GM19099 (cell line): ENCODE results near the gene BCAP31.

Experiments used
- POLR2A ChIP-seq: IDR thresholded peaks from 3 replicates; pipeline ENCODE4 v1.6.1; 2011; ENCODE audit warnings: low read depth; ENCODE audit not compliant: insufficient read length; ENCODE audit errors: extremely low read depth

Gene BCAP31

DNA sequence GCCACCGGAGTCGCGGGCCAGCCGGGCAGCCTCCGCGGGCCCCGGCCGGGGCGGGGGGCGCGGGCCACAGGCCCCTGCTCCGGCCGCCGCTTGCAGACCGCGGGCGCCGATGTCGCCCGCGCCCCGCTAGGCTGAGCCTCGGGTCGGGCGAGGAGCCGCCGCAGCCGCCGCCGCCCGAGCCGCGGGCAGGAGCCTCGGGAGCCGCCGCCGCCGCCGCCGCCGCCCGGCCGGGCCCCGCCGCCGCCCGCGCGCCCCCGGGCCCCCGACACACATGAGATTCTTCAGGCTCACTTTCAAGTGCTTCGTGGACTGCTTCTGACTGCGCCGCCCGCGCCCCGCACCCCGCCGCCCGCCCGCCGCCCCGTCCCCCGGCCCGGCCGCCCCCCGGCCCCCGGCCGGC is 36.1 kb downstream of the BCAP31 start:
- no peak for TF ChIP-seq POLR2A

DNA sequence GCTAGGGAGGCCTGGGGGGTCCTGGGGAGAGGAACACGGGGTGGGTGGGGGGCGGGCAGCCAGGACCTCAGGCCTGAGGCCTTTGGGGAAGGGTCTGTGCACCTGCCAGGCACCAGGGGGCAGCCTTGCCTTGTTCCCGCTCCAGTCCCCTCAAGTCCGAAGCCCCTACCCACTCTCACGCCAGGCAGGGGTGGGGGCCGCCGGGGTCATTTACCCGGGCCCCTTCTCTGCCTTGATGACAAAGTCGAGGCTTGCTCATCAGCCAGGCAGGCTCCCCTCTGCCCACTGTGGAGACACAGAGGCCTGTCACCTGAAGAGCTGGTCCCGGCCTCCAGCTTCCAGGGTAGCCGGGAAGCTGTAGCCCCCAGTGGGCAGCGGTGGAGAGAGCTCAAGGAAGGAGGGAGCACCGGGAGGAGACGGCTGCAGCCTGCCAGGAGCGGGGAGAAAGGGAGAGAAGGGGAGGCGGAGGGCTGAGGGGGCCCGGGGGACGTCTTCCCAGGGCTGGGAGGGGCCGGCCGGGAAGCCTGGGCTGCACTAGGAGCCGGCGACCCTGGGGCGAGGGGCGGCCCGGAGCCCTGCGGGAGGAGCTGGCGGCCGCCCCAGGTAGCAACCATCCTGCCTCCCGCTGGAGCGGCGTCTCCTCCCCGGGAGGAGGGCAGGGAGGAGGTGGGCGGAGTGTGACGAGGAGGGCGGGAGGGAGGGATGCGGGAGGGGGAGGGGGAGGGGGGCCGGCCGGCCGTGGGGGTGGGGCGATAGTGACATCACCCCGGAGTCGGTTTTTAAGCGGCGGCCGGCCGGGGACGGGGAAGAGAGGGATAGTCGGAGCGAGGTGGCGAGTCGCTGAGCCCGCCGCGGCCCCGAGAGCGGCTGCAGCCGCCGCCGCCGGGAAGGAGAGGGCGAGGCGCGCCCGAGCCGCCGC is 36.8 kb downstream of the BCAP31 start, which contains the start of gene SLC6A8:
Gene SLC6A8 (plus strand): TSS at position 806 of the 919 bp plus-strand sequence. CDS start 649 bp downstream, outside the sequence.
- no peak for TF ChIP-seq POLR2A

DNA sequence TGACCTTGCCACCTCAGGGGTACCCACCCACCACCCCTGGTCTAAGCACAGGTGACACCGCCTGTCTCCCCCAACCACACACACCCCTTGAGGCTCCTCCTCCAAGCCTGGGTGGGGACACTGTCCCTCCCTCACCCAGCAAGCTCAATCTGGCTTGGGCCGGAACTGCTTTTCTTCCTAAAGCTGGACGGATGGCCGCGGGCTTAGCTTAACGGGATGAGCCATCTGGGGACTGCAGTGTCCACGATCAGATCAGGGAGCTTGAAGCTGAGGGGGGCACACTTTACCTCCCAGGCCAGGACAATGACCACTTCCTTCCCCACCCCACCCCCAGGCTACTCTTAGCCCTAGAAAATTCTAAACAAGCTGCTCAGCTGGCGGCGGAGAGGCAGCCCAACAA is 37.5 kb downstream of the BCAP31 start:
- TF ChIP-seq POLR2A: no peak

DNA sequence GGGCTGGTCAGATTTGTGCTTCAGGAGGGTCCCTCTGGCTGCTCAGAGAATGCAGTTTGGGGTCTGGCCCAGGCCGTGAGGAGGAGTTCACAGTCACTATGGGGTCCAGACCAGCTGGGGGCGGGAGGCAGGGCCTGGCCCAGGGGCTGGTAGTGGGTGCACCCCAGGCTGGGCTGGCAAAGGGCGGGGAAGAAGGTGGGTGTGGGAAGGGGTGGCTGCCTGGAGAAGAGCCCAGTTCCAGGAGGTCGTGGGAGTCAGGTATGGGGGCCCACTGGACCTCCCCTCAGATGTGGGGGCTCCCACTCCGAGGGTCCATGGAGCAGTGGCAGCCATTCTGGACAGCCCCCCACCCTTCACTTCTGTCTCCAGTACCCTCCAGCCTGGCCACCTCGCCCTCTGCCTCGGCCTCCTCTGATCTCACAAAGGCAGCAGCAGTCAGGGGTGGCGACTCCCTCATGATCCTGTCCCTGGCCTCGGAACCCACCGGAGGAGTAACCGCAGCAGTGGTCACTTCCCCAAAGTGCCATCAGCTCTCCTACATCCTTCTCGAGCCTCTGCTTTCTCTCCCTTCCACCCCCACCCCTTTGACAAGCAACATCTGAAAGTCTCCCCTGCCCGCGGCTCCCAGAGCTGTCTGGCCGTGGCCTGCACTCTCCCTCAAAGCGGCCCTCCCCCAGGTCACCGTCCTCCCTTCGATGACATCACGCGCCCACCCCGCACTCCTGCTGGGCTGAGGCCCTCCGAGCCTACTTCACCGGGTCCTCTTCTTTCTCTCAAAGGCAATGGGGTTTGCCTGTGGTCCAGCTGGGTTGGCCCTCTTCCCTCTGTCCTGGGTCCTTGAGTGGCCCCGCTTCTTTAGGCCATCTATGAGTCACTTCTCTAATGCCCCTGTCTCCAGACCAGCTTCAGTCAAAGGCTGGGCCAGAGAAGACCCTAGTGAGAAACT is 38.2 kb downstream of the BCAP31 start:
- TF ChIP-seq POLR2A: no peak

DNA sequence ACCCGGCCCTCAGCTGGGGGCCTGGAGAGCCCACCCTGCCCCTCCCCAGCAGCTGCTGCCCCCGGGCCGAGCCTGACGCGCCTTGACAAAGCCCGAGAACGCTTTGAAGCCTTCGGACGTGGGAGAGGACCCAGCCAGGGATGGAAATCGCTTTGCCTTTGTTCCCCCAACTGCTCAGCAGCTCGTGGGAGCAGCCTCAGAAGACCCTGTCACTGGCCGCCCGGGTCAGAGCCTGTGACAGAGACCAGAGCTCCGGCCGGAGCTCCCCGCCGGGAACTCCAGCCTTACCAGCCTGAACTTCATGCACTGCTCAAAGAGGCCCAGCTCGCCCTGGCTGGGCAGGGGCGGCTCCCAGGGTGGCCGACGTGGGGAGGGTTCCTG is 39.0 kb downstream of the BCAP31 start:
- no peak for TF ChIP-seq POLR2A

DNA sequence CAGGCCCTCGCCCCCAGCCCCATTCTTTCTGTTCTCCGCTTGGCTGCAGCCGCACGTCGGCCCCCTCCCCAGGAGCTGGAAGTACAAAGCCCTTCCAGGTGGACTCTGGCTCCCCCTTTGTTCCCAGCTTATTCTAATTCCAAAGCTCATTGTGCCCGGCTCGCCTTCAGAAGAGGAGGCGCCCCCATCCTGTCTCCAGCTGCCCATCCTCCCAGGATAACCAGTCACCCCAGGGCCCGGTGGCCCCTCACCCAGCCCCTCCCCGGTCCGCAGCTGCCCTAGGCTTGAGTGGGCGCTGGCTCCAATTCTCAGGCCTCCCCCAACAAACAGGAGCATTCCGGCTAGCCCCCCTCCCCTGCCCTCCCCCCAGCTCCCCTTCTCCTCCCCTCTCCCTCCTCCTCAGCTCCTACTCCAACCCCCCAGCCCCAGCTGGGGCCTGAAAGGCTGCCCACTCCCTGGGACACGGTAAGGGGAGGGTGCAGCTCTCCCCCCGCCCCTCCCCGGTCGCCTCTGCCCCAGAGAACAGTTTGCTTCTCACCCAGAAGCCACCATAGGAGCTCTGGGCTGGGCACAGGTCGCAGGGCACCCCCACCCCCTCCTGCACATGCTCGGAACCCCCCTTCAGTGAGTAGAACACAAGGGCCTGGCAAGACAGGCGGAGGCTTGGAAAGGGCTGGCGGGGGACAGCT is 39.6 kb downstream of the BCAP31 start:
- TF ChIP-seq POLR2A: no peak

DNA sequence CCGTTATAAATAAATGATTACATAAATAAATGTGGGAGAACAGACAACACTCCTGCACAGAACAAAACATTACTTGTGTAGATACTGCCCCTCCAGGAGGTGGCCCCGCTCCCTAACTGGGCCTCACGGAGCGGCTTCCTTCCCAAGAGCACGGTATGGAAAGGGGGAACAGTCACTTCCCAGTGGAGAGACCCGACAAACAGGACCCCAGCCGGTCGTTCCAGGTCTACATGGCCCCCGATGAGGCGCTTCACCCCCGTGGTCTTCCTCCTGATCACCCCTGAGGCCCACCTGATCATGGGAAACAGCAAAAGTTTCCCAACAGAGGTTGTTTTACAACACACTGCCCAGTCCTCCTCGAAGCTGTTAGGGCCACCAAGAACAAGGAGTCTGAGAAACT is 43.0 kb downstream of the BCAP31 start:
- TF ChIP-seq POLR2A: no peak

DNA sequence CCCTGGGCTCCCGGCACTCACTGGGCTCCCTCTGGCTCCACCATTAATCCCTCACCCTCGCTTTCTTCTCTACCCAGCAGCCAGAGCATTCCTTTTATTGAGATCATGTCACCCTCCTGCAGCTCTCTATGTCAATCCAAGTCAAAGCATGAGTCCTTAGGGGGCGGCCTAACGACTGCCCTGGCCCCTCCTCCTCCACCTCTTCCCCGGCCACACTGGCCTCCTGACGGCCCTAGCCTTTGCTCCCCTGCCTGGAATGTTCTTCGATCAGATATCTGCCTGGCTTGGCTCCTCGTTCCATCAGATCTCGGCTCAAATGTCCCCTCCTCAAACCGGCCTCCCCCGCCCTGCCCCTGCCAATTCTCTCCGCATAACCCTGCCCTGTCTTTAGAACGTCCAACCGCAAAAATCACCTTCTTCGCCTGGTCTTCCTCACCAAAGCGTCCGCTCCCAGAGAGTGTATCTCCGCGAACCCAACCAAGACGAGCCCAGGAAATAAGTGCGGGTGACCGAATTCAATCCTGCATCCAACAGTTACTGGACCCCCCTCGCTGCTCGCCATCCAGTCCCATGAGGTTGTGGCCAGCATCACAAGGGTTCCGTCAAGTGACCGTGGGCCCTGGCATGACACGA is 49.9 kb downstream of the BCAP31 start:
- TF ChIP-seq POLR2A: no peak

DNA sequence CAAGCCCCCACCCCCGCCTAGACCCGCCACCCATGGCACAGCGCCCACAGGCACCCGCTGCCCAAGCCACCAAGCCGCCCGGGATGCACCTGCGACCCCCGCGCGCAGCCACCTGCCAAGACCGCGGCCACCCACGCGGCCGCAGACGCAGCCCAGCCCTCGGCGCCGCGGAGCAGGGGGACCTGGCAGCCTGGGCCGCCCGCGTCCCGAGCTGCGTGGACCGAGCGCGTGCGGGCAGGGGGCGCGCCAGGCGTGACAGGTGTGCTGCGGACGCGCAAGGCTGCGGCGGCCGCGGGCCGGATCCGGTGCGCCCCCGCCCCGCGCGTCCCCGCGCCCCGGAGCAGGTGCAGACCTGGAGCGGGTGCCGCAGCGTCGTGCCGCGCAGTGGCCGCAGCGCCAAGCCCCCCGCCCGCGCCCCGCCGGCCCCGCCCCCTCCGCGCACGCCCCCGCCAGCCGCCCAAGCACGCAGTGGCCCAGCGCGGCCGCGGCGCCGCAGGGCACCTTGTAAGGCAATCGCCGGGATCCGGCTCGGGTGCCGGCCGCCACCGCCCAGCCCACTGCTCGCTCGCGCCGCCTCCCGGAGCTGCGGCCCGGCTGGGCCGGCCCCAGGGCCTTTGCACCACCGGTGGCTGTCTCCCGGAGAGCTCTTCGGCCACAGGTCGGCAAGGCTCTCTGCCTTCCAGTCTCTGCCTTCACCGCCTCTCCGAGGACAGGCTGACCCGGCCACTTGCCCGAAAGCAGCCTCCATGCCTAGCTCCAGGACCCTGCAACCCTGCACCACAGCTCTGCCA is 50.6 kb downstream of the BCAP31 start, which contains the start of gene PNCK:
Gene PNCK (minus strand): TSS at position 386 of the 791 bp plus-strand sequence. CDS start 737 bp downstream, outside the sequence.
- no peak for TF ChIP-seq POLR2A

DNA sequence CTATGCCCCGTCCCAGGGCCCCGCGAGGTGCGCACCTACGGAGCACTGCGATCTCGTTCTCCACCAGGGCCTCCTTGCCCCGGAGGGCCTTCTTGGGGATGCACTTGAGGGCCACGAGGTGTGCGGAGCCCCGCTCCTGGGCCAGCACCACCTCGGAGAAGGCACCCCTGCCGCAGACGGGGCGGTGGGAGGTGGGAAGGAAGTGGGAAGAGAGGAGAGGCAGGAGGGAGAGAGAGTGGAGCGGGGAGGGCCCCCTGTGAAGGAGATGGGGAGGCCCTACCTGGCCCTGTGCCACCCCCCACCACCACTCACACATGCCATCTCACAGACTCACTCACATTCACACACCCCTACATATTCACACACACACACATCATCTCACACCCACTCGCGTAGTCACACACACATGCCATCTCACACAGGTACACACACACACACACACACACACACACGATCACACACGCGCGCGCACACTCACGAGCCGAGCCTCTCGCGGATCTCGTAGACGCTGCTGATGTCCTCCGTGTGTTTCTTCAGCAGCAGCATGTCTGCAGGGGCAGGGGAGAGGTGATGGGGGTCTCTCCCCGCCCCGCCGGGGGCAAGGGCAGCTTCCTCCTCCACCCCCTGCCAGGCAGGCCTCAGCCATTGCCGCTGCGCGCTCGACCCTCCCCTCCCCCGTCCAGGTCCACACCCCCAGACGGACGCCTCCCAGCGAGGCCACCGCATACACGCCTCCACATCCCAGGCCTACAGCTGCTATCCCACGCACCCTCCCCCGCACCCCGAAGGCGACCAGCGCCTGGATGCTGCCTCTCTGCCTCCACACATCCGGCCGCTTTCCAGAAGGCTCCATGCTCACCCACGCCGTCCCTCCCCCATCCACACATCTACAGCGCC is 51.4 kb downstream of the BCAP31 start:
- TF ChIP-seq POLR2A: no peak

DNA sequence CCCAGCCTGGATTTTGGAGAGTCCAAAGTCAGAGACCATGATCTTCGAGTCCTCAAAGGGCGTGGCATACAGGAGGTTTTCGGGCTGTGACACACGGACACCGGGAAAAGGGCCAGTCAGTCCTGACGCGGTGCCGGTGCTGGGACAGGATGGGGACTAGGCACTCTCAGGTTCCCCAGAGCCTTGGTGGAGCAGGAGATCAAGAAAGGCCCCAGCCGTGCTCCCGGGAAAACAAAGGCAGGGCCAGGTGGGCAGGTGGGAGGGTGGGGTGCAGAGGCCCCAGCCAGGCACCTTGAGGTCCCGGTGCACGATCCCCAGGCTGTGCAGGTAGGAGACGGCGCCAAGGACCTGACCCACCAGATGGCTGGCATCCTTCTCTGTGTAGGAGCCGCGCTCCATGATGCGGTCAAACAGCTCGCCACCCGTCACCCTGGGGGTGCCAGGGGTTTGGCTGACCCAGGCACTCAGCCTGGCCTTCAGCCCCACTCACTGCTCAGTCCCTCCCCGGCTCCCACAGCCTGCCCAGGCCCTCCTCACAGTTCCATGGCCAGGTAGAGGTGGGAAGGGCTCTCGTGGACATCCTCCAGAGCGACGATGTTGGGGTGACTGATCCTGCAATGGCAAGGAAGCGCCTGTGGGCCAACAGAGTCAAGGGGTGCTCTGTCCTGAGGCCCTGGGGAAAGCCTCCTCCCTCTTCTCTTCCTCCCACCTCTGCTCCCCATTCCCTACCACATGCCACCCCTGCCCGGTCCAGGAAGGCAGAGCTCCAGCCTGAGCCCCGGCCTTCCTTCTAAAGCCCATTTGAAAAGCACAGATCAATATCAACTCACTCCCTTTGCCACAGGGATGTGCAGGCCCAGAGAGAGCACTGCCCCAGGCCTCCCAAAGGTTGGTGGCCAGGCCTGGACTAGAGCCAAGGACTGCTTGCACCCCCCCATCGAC is 52.3 kb downstream of the BCAP31 start:
- no peak for TF ChIP-seq POLR2A

DNA sequence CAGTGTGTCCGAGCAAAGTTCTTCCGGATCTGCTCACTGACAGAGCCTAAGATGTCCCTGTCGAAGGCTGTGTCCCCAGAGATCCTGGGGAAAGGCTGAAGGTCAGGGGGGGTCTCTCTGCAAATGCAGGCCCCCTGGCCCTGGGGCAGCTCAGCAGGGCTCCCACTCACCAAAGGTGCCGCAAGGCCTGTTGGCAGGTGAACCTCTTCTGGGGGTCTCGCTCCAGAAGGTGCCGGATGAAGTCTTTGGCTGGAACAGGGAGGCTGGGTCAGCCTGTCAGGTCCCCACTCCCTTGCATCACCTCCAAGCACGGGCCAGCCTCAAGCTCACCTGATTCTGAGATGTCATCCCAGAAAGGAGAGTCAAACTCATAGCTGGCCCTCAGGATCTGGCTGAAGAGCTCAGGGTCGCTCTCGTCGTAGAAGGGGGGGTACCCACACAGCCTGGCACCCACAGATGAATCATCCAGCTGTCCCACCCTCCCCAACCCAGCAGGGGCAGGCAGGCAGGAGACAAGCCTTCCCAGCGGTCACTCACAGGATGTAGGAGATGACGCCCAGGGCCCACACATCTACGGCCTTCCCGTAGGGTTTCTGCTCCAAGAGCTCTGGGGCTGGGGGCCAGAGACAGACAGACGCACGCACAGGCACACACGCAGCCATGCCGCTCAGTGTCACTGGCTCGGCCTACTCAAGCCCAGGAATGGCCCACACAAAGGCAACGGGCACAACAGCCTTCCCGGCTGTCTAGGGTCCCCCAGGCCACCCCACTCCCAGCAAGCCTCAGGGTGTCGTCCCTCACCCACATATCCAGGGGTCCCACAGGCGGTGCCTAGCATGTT is 53.2 kb downstream of the BCAP31 start:
- no peak for TF ChIP-seq POLR2A
